Measurements from ENCODE around the gene COL11A2.

The COL11A2 gene

GRCh38 chr6:33116841-33117711 lies 75.2 kb downstream of the COL11A2 start:
- H3K4me3 ChIP-seq (ENCODE audit: low read depth, low read length): no peak overlapping the region
- ChIA-PET POLR2A (no interaction called here), CTCF (interaction anchor here (0.8 to 6.1 kb wide), 14 partner anchors 9 to 131 kb away, joined by 3 to 68 read pairs (median 4); partner anchors contain the start of gene COL11A2)
- TF ChIP-seq, protein P1, sequence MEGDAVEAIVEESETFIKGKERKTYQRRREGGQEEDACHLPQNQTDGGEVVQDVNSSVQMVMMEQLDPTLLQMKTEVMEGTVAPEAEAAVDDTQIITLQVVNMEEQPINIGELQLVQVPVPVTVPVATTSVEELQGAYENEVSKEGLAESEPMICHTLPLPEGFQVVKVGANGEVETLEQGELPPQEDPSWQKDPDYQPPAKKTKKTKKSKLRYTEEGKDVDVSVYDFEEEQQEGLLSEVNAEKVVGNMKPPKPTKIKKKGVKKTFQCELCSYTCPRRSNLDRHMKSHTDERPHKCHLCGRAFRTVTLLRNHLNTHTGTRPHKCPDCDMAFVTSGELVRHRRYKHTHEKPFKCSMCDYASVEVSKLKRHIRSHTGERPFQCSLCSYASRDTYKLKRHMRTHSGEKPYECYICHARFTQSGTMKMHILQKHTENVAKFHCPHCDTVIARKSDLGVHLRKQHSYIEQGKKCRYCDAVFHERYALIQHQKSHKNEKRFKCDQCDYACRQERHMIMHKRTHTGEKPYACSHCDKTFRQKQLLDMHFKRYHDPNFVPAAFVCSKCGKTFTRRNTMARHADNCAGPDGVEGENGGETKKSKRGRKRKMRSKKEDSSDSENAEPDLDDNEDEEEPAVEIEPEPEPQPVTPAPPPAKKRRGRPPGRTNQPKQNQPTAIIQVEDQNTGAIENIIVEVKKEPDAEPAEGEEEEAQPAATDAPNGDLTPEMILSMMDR (IDR thresholded peaks at IDR 0.05; ENCODE audit: insufficient read depth, low read length, missing control alignments): no peak
- DNase-seq (ENCODE audit: low read depth, low spot score): no peak

GRCh38 chr6:33116417-33116816 lies 75.8 kb downstream of the COL11A2 start:
- no peak overlapping the region for H3K4me3 ChIP-seq (ENCODE audit: low read depth, low read length)
- TF ChIP-seq, protein P1 (IDR thresholded peaks at IDR 0.05; ENCODE audit: insufficient read depth, low read length, missing control alignments): no peak
- CTCF ChIA-PET: interaction anchor here (0.8 to 6.1 kb wide), 11 partner anchors 9 to 132 kb away, joined by 3 to 68 read pairs (median 5); partner anchors contain the start of gene COL11A2
- POLR2A ChIA-PET: no interaction called here
- no peak for DNase-seq (ENCODE audit: low read depth, low spot score)

- CTCF ChIA-PET: interaction anchor here (1.0 to 1.5 kb wide), 4 partner anchors 10 to 134 kb away, joined by 3 to 4 read pairs (median 4); no protein-coding TSS in a partner anchor
- POLR2A ChIA-PET: no interaction called here
- H3K4me3 ChIP-seq (ENCODE audit: low read depth, low read length): no peak overlapping the region
- no peak for DNase-seq (ENCODE audit: low read depth, low spot score)
- TF ChIP-seq, protein P1 (IDR thresholded peaks at IDR 0.05; ENCODE audit: insufficient read depth, low read length, missing control alignments): no peak
Observed at GRCh38 chr6:33114406-33114805, 77.9 kb downstream of the COL11A2 start.

- ChIA-PET POLR2A (no interaction called here), CTCF (interaction anchor here (1.0 to 1.3 kb wide), 3 partner anchors 10 to 135 kb away, joined by 3 to 4 read pairs (median 4); no protein-coding TSS in a partner anchor)
Observed at GRCh38 chr6:33113755-33114154, 78.5 kb downstream of the COL11A2 start.

More at GRCh38 chr6:33113755-33114154, 78.5 kb downstream of the COL11A2 start:
- DNase-seq (ENCODE audit: low read depth, low spot score): no peak
- TF ChIP-seq, protein P1 (IDR thresholded peaks at IDR 0.05; ENCODE audit: insufficient read depth, low read length, missing control alignments): no peak
- H3K4me3 ChIP-seq (ENCODE audit: low read depth, low read length): no peak overlapping the region
